Testis (tissue), 2 donors: ENCODE measurements around the gene PDZK1IP1.

Experiments
- POLR2A ChIP-seq: fragments of 450-650 bp; IDR thresholded peaks from one replicate; pipeline ENCODE4 v1.6.1; 2017; ENCODE audit warnings: antibody characterized with exemption, mild to moderate bottlenecking, moderate library complexity
- TF ChIP-seq, protein P1 (sequence below), 3 experiments: fragments of 450-650 bp in 2 of 3; fragments of 200-600 bp in 1 of 3; sonication (generic) in 1 of 3; IDR thresholded peaks; one replicate each; pipeline ENCODE4 v1.5.1; 2016 to 2019; ENCODE audit warnings: antibody characterized with exemption in 3 of 3, mild to moderate bottlenecking in 2 of 3, moderate library complexity in 1 of 3

DNA sequence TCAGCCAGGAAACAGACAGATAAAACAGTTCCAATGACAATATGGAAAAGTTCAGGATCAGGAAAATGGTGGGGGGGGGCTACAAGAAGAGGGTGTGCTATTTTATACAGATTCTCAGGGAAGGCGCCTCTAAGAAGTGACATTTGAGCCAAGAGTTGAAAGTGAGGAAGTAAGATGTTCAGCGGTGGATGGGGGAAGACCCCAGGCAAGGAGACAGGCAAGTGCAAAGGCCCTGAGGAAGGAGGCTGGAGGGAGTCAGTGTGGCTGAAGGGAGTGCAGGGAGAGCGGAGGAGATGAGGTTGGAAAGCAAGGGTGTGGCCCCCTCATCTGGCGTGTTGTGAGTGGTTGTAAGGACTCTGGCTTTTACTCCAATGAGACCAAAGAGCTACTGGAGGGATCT lies 8.4 kb upstream of the PDZK1IP1 start:
- TF ChIP-seq, protein P1, sequence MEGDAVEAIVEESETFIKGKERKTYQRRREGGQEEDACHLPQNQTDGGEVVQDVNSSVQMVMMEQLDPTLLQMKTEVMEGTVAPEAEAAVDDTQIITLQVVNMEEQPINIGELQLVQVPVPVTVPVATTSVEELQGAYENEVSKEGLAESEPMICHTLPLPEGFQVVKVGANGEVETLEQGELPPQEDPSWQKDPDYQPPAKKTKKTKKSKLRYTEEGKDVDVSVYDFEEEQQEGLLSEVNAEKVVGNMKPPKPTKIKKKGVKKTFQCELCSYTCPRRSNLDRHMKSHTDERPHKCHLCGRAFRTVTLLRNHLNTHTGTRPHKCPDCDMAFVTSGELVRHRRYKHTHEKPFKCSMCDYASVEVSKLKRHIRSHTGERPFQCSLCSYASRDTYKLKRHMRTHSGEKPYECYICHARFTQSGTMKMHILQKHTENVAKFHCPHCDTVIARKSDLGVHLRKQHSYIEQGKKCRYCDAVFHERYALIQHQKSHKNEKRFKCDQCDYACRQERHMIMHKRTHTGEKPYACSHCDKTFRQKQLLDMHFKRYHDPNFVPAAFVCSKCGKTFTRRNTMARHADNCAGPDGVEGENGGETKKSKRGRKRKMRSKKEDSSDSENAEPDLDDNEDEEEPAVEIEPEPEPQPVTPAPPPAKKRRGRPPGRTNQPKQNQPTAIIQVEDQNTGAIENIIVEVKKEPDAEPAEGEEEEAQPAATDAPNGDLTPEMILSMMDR (IDR thresholded peaks at IDR 0.05) = no peak
- TF ChIP-seq POLR2A = no peak
